IPS-11a (cell line): Measurements from ENCODE around the gene PROCR.
"Not testable (repeated sequence)": the region's sequence is repeated elsewhere in the genome, so short reads cannot be mapped to it uniquely, and the experiment has no call there.

Source experiments
- H3K4me3 ChIP-seq: one replicate; pipeline ENCODE4 v1.5.1; 2013; ENCODE audit warnings: low read depth, low read length, control low read depth

Gene PROCR

DNA sequence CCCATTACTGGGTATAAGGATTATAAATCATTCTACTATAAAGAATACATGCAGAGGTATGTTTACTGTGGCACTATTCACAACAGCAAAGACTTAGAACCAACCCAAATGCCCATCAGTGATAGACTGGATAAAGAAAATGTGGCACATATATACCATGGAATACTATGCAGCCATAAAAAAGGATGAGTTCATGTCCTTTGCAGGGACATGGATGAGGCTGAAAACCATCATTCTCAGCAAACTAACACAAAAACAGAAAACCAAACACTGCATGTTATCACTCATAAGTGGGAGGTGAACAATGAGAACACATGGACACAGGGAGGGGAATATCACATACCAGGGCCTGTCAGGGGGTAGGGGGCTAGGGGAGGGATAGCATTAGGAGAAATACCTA lies 7.3 kb upstream of the PROCR start:
- H3K4me3 ChIP-seq = not testable (repeated sequence)

DNA sequence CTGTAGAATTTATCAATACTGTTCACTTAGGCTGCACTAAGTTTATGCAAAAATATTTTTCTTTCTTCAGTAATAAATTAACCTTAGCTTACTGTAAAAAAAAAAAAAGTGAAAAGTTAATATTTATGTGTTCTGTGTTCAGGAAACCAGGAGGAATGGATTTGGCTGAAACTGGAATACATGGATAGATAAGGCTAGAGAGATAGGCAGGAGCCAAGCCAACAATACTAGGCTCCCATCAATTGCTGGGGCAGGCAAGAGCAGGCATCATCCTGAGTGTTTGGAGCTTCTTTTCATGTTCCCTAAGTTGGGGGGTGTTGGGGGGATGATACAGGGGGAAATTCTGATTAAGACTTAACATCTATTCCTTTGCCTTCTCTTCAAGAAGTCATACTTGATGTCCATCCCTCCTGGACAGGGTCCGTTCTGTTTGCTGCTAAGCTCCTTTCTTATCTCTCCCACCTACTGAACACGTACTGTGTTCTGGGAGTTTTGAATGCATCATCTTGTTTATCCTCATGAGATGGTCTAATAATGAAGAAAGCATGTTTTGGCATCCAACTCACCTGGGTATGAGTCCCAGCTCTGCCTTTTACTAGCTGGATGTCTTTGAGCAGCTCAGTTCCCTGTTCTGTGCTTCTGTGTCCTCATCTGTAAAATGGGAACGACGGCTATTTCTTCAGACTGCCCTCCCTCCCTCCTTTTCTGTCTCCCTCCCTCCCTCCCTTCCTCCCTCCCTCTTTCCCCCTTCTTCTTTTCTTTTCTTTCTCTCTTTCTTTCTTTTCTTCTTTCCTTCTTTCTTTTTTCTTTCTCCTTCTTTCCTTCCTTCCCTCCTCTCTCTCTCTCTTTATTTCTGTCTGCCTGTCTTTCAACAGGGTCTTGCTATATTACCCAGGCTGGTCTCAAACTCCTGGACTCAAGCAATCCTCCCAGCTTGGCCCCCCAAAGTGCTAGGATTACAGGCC lies 6.4 kb upstream of the PROCR start:
- no peak overlapping the region for H3K4me3 ChIP-seq

DNA sequence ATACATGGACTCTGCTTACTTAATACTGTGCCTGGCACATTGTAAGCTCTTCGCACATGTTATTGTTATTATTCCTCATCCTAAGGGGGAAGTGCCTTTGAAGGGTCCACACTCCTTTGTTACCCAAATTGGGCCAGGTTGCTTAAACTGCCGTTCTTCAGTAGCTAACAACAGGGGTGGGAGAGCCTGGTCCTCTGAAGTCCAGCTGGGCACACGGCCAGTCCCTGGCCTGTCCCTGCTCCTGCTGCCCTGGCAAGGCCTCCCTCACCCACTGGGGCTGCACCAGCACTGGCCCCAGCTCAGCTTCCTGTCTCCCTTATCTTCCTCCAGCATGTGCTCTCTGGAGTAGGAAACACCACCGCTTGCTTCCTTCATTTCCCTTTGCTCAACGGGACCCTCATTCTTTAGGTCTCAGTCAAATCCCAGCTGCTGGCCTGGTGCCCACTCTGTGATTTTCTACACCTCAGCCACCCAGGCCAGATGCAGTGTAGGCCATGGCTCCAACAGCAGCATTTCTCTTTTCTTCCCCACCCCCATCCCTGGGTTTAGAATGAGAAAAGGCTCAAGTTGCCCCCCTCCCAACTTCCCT lies 5.5 kb upstream of the PROCR start:
- no peak overlapping the region for H3K4me3 ChIP-seq

DNA sequence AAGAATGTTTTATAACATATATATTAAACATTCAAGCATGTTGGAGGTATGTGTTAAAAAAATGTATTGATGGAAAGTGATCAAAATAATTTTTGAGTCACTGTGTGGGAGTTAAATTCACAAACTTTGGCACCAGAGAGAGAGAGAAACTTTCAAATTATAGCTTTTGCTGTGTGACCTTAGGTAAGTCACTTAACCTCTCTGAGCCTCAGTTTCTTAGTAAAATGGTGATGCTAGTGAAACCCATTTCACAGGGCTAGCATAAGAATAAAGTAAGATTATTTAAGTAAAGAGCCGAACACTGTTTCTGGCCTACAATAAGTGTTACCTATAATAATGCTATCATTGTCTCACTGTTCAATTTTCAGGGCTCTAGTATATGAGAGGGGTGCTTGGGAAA lies 4.1 kb upstream of the PROCR start:
- no peak overlapping the region for H3K4me3 ChIP-seq

DNA sequence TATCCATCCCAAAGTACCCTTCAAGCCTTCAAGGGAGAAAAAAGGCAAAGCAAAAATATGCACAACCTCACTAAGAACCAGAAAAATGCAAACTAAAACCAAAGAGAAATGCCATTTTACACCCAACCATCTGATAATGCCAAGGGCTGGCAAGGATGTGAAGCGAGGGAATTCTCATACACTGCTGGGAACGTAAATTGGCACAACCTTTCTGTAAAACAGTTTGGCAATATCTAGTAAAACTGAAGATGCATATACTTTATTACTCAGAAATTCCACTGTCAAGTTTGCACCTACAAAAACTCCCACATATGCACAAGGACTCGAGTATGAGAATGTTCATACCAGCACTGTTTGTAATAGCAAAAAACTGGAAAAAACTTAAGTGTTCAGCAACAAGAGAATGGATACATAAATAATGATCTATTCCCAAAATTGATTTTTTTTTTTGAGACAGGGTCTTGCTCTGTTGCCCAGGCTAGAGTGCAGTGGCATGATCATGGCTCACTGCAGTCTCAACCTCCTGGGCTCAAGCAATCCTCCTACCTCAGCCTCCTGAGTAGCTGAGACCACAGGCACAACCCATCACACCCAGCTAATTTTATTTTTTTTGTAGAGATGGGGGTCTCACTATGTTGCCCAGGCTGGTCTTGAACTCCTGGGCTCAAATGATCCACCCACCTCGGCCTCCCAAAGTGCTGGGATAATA lies 3.0 kb upstream of the PROCR start:
- not testable (repeated sequence) for H3K4me3 ChIP-seq

DNA sequence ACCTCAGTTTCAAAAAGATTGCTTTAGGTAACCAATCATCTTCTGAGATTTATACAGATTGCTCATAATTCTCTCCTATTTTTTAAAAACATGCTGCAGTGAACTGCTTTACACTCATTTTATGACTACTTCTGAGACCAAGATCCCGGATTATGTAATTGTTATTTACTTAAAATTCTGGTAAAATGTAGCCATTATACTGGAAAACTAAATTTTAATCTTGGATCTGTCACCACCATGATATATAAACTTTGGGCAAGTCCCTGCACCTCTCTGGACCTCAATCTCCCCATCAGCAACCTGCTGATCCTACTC lies 477 bp upstream of the PROCR start:
- H3K4me3 ChIP-seq = no peak overlapping the region

DNA sequence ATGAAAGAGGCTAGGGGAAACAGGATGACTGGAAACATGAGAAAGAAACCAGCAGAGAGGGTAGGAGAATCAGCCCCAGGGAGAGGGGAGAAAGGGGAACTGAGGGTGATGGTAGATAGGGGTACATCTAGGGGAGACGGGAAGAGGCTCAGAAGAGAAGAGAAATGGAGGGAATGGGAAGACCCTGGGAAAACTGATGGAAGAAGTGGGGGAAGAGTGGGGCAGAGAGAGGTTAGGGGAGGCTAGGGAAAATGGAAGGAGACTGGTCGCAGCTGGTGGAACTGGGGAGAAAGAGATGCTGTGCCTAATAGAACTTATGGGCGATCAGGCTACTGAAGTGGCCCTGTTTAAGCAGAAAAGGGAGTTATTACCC lies 548 bp downstream of the PROCR start:
- H3K4me3 ChIP-seq = no peak overlapping the region

DNA sequence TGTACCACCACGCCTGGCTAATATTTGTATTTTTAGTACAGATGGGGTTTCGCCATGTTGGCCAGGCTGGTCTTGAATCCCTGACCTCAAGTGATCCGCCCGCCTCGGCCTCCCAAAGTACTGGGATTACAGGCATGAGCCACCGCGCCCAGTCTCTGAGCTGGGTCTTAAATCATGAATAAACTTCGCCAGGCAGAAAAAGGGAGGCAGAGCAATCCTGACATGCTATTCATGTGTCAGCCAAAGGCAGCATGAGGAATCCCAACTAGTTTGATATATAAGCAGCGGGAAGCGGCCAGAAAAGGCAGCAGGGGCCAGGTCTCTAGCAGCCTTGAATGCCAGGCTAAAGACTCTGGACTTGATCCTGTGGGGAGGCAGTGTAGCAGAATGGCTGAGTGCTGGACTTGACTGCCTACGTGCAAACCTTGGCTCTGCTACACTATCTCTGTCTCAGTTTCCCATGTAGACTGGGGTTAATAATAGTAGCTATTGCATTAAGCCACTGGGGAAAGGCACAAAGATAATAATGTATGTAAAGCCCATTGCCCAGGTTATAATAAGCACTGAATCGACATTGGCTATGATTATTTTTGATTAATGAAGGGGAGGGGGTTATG lies 1.8 kb downstream of the PROCR start:
- no peak overlapping the region for H3K4me3 ChIP-seq

DNA sequence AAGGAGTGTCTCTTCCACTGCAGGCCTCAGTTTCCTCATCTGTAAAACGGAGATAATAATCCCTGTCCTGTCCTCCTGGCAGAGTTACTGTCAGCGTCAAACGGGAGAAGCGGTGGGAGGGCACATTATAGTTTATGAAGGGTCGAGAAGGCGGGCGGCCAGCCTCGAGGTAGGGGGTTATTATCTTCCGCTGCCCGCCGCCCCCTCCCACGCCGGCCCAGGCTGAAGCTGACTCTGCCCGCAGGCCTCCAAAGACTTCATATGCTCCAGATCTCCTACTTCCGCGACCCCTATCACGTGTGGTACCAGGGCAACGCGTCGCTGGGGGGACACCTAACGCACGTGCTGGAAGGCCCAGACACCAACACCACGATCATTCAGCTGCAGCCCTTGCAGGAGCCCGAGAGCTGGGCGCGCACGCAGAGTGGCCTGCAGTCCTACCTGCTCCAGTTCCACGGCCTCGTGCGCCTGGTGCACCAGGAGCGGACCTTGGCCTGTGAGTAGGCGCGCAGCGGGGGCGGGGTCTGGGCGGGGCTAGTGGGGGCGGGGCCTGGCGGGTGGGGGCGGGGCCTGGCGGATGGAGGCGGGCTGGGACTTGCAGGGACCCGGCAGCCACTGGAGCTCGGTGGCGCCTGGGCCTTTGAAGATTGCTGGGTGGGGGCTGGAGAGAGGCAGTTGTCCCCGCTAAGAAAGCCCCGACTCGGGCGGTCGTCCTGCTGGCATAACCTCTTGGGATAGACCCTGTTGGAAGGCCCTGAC lies 2.8 kb downstream of the PROCR start:
- no peak overlapping the region for H3K4me3 ChIP-seq

DNA sequence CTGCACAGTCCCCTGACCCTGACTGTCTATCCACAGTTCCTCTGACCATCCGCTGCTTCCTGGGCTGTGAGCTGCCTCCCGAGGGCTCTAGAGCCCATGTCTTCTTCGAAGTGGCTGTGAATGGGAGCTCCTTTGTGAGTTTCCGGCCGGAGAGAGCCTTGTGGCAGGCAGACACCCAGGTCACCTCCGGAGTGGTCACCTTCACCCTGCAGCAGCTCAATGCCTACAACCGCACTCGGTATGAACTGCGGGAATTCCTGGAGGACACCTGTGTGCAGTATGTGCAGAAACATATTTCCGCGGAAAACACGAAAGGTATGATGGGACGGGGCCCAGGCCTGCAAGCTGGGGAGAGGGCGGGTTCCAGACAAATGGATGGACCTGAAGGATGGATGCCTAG lies 4.3 kb downstream of the PROCR start:
- no peak overlapping the region for H3K4me3 ChIP-seq

DNA sequence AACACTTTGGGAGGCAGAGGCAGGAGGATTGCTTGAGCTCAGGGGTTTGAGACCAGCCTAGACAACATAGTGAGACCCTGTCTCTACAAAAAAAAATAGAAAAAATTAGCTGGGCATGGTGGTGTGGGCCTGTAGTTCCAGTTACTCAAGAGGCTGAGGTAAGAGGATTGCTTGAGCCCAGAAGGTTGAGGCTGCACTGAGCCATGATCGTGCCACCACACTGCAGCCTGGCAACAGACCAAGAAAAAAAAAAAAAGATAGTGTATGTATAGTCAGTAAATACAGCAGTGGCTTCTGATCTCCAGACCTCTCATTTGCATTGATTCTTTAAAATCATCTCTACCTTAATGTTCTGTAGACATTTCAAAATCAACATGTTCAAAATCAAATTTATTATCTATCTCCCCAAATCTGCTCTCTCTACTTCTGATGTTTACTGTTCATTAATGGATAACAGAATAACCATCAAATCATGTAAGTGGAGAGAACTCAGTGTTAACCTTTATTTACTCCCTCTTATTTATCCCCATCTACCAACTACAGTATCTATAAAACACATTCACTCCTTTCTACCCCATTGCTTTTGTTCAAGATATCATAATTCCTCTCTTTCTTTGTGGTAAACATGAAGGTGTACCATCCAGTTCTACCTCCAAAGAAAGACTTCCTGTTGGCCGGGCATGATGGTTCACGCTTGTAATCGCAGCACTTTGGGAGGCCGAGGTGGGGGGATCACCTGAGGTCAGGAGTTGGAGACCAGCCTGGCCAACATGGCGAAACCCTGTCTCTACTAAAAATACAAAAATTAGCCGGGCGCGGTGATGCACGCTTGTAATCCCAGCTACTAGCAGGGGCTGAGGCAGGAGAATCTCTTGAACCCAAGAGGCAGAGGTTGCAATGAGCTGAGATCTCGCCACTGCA lies 7.7 kb downstream of the PROCR start:
- no peak overlapping the region for H3K4me3 ChIP-seq

DNA sequence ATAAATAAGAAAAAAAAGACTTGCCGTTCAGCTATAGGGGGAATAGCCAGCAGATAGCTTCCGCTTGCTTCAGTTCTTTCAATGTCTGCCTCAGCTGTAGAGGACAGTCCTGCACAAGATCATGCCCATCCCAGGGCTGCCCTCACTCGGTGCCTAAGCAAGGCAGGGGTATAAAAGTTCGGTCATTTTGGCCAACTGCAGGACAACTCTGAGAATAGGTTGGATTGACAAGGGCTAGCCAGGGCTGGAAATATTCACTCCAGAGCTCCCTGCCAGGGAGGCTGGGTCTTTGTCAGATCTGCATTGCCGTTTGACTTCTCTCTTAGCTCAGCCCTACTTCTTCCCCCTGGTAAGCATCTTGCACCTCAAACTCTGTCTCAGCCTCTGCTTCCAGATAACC lies 8.4 kb downstream of the PROCR start:
- H3K4me3 ChIP-seq = no peak overlapping the region

DNA sequence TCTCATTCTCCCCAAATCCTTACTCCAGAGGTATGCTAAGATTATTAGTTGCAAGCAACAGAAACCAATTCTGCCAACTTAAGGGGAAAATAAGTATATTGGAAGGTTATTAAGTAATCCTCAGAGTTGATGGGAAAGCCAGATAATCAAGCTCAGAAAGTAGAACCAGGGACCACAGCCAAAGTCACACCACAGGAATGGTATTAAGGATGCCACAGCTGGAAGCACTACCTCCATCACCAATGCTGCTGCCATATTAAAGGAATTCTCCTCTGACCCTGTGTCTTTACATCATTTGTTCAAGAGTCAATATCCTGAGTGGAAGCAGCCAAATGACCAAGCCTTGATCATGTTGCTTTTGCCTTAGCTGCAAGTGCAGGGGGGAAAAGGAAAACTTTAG lies 9.9 kb downstream of the PROCR start:
- no peak overlapping the region for H3K4me3 ChIP-seq

DNA sequence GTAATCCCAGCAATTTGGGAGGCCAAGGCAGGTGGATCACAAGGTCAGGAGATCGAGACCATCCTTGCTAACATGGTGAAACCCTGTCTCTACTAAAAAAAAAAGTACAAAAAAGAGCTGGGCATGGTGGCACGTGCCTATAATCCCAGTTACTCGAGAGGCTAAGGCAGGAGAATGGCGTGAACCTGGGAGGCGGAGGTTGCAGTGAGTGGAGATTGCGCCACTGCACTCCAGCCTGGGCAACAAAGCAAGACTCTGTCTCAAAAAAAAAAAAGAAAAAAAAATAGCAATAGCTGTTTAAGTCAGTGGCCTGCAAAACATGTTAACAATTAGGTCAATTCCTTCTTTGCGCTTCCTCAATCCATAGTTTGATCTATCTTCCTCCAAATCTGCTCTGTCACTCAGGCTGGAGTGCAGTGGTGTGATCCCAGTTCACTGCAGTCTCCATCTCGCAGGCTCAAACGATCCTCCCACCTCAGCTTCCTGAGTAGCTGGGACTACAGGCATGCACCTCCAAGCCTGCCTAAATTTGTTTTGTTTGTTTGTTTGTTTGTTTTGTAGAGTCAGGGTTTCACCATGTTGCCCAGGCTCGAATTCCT lies 14.9 kb downstream of the PROCR start:
- not testable (repeated sequence) for H3K4me3 ChIP-seq

DNA sequence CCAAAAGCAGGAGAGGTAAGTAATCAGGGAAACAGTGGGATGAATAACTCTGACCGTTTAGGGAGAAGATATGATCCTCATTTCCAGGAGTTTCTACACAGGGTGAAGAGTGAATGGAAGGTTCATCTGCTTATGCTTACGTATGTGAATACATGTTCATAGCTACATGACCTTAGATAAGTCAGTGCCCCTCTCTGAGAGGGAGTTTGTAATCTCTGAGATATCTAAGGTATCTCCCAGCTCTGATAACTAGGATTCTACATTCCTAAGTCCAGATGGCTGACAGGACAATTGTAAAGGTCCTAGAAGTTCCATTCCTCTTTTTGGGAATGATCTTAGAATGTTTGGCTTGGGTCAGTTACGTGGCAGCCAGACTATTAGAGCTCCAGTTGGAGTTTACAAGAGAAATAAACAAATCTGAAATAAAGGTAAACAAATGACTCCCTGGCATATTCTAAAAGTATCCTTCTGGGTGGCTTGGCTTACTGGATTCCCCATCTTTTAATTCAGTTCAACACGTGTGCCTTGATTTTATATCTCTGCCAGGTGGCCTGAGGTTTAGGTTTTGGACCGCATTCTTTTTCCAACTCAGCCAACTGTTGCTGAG lies 15.8 kb downstream of the PROCR start:
- no peak overlapping the region for H3K4me3 ChIP-seq

DNA sequence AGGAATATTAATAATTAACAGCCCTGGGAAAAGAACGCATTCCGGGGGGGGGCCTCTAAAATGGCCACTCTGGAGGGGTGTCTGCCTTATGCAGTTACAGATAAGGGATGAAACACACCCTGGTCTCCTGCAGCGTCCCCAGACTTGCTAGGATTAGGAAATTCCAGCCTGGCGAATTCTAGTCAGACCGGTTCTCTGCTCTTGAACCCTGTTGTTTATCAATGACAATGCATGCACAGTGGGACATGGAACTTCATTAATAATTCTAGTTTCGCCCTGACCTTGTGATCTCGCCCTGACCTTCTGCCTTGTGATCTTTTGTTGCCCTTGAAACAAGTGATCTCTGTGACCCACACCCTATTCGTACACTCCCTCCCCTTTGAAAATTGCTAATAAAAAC lies 17.4 kb downstream of the PROCR start:
- H3K4me3 ChIP-seq = not testable (repeated sequence)

DNA sequence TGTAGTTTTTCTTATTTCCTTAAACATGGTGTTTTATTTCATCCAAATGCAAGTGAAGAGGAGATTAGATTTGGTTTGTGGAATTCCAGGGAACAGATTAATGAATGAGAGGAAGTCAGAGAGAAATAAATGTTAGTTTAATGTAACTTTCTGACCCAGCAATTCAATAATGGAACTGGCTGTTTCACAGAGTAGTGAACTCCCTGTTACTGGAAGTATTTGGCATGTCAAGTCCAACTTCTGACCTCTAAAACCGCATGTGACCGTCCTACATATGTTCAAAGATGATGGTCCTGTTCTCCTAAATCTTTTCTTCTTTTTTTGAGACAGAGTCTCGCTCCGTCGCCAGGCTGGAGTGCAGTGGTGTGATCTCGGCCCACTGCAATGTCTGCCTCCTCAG lies 18.7 kb downstream of the PROCR start:
- no peak overlapping the region for H3K4me3 ChIP-seq

DNA sequence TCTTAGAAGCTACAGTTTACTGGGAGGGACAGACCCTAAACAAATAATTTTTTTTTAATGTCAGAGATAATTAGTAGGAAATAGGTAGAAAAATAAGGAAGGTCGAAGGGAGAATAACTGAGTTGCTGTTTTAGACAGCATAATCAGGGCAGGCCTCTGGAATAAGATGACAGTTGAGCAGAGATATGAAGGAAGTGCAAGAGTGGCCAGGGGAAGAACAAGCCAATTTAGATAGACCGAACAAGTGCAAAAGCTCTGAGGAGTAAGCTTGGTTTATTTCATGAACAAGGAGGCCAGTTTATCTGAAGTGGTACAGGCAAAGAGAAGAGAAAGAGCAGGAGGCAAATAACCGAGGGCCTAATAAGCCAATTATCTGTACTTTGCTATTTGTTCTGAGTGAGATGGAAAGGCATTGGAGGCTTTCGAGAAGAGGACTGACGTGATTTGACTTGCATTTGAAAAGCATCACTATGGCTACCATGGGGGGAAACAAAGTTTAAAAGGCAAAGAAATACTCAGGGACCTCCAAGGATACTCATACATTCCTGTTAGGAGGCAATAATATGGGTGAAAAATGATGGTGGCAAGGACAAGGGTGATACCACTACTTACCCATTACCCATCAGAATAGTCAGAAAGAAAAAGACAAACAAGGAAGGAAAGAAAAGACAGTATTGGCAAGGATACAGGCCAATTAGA lies 19.7 kb downstream of the PROCR start:
- no peak overlapping the region for H3K4me3 ChIP-seq
